Right kidney (tissue), 1 donor: ENCODE data around the gene DCTPP1.

ENCODE experiments used
- DNase-seq: peaks from one replicate; pipeline ENCODE4 v3.0.0-alpha.2; 2016

DCTPP1 gene

GRCh38 chr16:30394592-30395154 lies 35.2 kb downstream of the DCTPP1 start:
- DNase-seq, result peak; percentile 89

GRCh38 chr16:30383521-30383920 lies 46.3 kb downstream of the DCTPP1 start:
- no peak for DNase-seq

GRCh38 chr16:30382111-30382881 lies 47.5 kb downstream of the DCTPP1 start, which contains the start of gene SEPTIN1:
Gene SEPTIN1 (minus strand): TSS chr16:30382561. CDS start chr16:30382542, 19 bp downstream.
- no peak for DNase-seq

GRCh38 chr16:30381291-30382041 lies 48.4 kb downstream of the DCTPP1 start:
- no peak for DNase-seq

- DNase-seq, result no peak
Observed at GRCh38 chr16:30380803-30381208, 49.0 kb downstream of the DCTPP1 start.

- no peak for DNase-seq
Observed at GRCh38 chr16:30380072-30380802, 49.6 kb downstream of the DCTPP1 start.

DNA sequence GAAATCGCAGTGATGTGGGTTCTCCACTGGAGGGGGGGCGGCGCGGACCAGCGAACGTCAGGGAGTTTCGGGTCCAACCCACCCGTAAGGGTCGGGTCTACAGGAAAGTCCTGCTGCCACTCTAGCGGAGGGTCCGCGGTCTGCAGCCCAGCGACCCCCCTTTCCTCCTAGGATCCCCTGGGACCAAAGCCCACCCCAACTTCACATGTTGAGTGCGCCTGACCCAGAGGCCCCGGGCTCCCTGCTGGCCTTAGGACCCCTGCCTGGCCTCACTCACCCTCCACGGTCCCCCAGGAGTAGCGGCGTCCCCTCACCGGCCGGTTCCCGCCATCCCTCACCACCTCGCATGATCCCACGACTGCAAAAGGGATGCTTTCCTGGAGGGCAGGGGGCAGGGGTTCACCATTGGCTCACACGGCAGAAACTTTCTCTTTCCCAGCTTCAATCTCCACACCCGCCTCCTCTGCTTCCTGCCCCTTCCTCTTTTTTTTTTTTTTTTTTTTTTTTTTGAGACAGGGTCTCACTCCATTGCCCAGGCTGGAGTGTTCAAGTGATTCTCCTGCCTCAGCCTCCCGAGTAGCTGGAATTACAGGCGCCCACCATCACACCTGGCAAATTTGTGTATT lies 50.6 kb downstream of the DCTPP1 start:
- DNase-seq, result no peak

GRCh38 chr16:30378236-30379157 lies 51.3 kb downstream of the DCTPP1 start:
- peak; percentile 95 for DNase-seq

DNA sequence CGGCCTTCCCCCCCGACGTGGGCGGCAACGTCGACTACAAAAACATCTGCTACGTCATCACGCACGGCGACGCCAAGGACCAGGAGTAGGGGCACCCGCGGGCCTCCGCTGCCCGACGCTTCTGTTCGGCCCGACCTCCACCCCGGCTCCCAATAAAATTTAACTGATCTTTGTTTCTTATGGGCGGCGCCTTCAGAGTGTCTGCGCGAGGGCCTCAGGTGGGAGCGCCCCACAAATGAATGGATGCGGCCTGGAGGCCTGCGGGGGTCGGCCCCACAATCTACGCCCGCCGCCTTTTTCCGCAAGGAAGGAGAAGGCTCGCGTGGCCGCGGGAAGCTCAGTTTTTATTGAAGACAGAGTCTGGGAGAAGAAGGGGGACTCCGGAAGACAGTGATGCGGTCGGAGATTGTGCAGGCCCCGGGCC lies 52.0 kb downstream of the DCTPP1 start:
- DNase-seq, result peak; percentile 93

- DNase-seq, result peak; percentile 70
Observed at GRCh38 chr16:30377050-30377811, 52.6 kb downstream of the DCTPP1 start.

DNA sequence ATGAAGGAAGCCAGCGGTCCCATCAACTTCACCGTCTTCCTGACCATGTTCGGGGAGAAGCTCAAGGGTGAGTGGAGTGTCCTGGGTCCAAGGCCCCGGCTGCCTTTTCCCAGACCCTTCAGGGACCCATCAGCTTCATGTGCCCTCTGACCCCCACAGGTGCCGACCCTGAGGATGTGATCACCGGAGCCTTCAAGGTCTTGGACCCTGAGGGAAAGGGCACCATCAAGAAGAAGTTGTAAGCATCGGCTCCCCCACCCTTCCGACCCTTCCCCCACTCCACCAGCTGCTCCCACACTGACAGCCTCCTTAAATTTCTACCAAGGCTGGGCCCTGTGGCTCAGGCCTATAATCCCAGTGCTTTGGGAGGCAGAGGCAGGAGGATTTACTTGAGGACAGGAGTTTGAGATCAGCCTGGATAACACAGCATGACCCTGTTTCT lies 53.3 kb downstream of the DCTPP1 start:
- no peak for DNase-seq

DNA sequence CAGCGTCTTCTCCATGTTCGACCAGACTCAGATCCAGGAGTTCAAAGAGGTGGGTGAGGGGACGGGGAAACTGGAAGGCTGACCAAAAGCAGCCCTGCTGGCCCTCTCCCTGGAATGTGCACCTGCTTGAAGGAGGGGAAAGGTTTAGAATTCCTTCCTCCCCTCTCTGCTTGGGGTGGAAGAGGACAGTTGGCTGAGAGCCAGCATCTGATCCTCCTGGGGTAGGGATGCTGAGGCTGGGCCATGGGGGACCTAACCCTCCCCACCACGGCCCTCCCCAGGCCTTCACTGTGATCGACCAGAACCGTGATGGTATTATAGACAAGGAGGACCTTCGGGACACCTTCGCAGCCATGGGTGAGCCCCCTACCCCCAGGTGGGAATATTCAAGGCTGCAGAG lies 54.0 kb downstream of the DCTPP1 start:
- no peak for DNase-seq

DNA sequence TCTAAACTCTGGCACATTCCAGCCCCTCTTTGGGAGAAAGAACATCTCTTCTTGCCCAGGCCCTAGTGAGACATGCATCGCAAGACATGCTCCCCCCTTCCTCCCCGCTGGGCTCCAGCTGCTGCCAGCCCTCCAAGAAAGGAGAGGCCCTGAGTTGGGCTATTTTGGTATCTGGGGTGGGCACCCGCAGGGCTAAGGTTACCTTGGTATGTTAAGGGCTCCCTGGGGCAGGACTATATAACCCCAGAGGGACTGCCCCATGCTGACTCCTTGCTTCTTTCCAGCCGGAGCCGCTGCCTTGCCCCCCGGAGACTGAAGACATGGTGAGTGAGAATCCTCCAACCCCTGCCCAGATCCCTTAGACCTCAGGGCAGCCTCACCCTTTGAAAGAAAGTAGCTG lies 55.3 kb downstream of the DCTPP1 start, which contains the start of gene MYL11:
MYL11 (plus strand) TSS at position 265 of the 400 bp plus-strand sequence; CDS start at position 321, 56 bp downstream.
- DNase-seq, result no peak
